Measurements from ENCODE around the gene EPB41L2. TPM values are rescaled to one million over a fixed set of nuclear protein-coding genes. Genes with fewer than 3 reads are reported as not detected.
"Not testable (repeated sequence)": the region's sequence is repeated elsewhere in the genome, so short reads cannot be mapped to it uniquely, and the experiment has no call there.

Gene EPB41L2
- total RNA-seq, 2 experiments from 2014 or later, result 30.4 to 37.8 TPM

- H3K4me1 Mint-ChIP-seq (ENCODE audit: low read depth); H3K27ac Mint-ChIP-seq; POLR2A ChIA-PET; H3K27me3 Mint-ChIP-seq; CTCF ChIA-PET; H3K36me3 Mint-ChIP-seq; intact Hi-C loops (cut with micrococcal nuclease); H3K4me3 Mint-ChIP-seq; H3K9me3 Mint-ChIP-seq; DNase-seq: not testable (repeated sequence)
Measured at GRCh38 chr6:130942752-130943151, 120.3 kb downstream of the EPB41L2 start.

GRCh38 chr6:130937942-130938604, 125.0 kb downstream of the EPB41L2 start:
- no peak for DNase-seq
- Mint-ChIP-seq H3K27me3 (no peaks in the 10 kb centered on the region), H3K9me3 (no peaks in the 10 kb centered on the region), H3K36me3 (no peaks in the 10 kb centered on the region), H3K27ac (no peak overlapping the region), H3K4me3 (no peak overlapping the region), H3K4me1 (ENCODE audit: low read depth) (no peaks in the 10 kb centered on the region)
- intact Hi-C loops (cut with micrococcal nuclease), result no loop called here
- CTCF ChIA-PET, result no interaction called here
- POLR2A ChIA-PET, result no interaction called here

- intact Hi-C loops (cut with micrococcal nuclease), result no loop called here
- ChIA-PET CTCF (no interaction called here), POLR2A (no interaction called here)
- H3K27me3 Mint-ChIP-seq, result no peaks in the 10 kb centered on the region
- H3K9me3 Mint-ChIP-seq, result no peaks in the 10 kb centered on the region
- H3K4me3 Mint-ChIP-seq, result no peak overlapping the region
- no peaks in the 10 kb centered on the region for H3K4me1 Mint-ChIP-seq (ENCODE audit: low read depth)
- no peak overlapping the region for H3K27ac Mint-ChIP-seq
- H3K36me3 Mint-ChIP-seq, result no peaks in the 10 kb centered on the region
- DNase-seq, result no peak
Measured at GRCh38 chr6:130936933-130937332, 126.1 kb downstream of the EPB41L2 start.

GRCh38 chr6:130935978-130936377, 127.1 kb downstream of the EPB41L2 start:
- CTCF ChIA-PET, result no interaction called here
- Mint-ChIP-seq H3K9me3 (no peaks in the 10 kb centered on the region), H3K4me3 (no peak overlapping the region), H3K36me3 (no peaks in the 10 kb centered on the region), H3K4me1 (ENCODE audit: low read depth) (no peaks in the 10 kb centered on the region), H3K27ac (no peak overlapping the region), H3K27me3 (no peaks in the 10 kb centered on the region)
- intact Hi-C loops (cut with micrococcal nuclease), result no loop called here
- POLR2A ChIA-PET, result interaction anchor here (0.7 kb wide), 1 partner anchor 127 kb away, joined by 3 read pairs; no protein-coding TSS in a partner anchor
- no peak for DNase-seq

- POLR2A ChIA-PET, result no interaction called here
- no peaks in the 10 kb centered on the region for H3K36me3 Mint-ChIP-seq
- H3K9me3 Mint-ChIP-seq, result no peaks in the 10 kb centered on the region
- no peak overlapping the region for H3K27ac Mint-ChIP-seq
- H3K4me3 Mint-ChIP-seq, result no peak overlapping the region
- H3K4me1 Mint-ChIP-seq (ENCODE audit: low read depth), result no peaks in the 10 kb centered on the region
- no peaks in the 10 kb centered on the region for H3K27me3 Mint-ChIP-seq
- intact Hi-C loops (cut with micrococcal nuclease), result no loop called here
- CTCF ChIA-PET, result interaction anchor here (0.6 kb wide), 1 partner anchor 493 kb away, joined by 3 read pairs; no protein-coding TSS in a partner anchor
- no peak for DNase-seq
Measured at GRCh38 chr6:130934848-130935585, 128.0 kb downstream of the EPB41L2 start.

- no peak overlapping the region for H3K27ac Mint-ChIP-seq
- no peak overlapping the region for H3K4me3 Mint-ChIP-seq
- H3K27me3 Mint-ChIP-seq, result no peaks in the 10 kb centered on the region
- intact Hi-C loops (cut with micrococcal nuclease), result no loop called here
- no peaks in the 10 kb centered on the region for H3K36me3 Mint-ChIP-seq
- H3K4me1 Mint-ChIP-seq (ENCODE audit: low read depth), result no peaks in the 10 kb centered on the region
- CTCF ChIA-PET, result no interaction called here
- no peaks in the 10 kb centered on the region for H3K9me3 Mint-ChIP-seq
- POLR2A ChIA-PET, result no interaction called here
- no peak for DNase-seq
Measured at GRCh38 chr6:130933712-130934200, 129.3 kb downstream of the EPB41L2 start.

- Mint-ChIP-seq H3K4me3 (no peak overlapping the region), H3K36me3 (no peaks in the 10 kb centered on the region), H3K27ac (no peak overlapping the region), H3K9me3 (no peaks in the 10 kb centered on the region), H3K4me1 (ENCODE audit: low read depth) (no peaks in the 10 kb centered on the region), H3K27me3 (no peaks in the 10 kb centered on the region)
- ChIA-PET POLR2A (no interaction called here), CTCF (no interaction called here)
- intact Hi-C loops (cut with micrococcal nuclease), result no loop called here
- DNase-seq, result no peak
Measured at GRCh38 chr6:130932921-130933320, 130.1 kb downstream of the EPB41L2 start.

- no peak for DNase-seq
- CTCF ChIA-PET, result no interaction called here
- Mint-ChIP-seq H3K4me3 (no peak overlapping the region), H3K27me3 (no peaks in the 10 kb centered on the region), H3K36me3 (no peaks in the 10 kb centered on the region), H3K9me3 (no peaks in the 10 kb centered on the region), H3K27ac (no peak overlapping the region), H3K4me1 (ENCODE audit: low read depth) (no peaks in the 10 kb centered on the region)
- POLR2A ChIA-PET, result no interaction called here
- intact Hi-C loops (cut with micrococcal nuclease), result no loop called here
Measured at GRCh38 chr6:130932438-130932837, 130.6 kb downstream of the EPB41L2 start.

GRCh38 chr6:130931683-130932082, 131.4 kb downstream of the EPB41L2 start:
- ChIA-PET POLR2A (no interaction called here), CTCF (interaction anchor here (1.6 kb wide), 1 partner anchor 185 kb away, joined by 3 read pairs; no protein-coding TSS in a partner anchor)
- no peaks in the 10 kb centered on the region for H3K27me3 Mint-ChIP-seq
- DNase-seq, result no peak
- no peaks in the 10 kb centered on the region for H3K9me3 Mint-ChIP-seq
- no peak overlapping the region for H3K4me3 Mint-ChIP-seq
- H3K27ac Mint-ChIP-seq, result no peak overlapping the region
- H3K4me1 Mint-ChIP-seq (ENCODE audit: low read depth), result no peaks in the 10 kb centered on the region
- intact Hi-C loops (cut with micrococcal nuclease), result no loop called here
- H3K36me3 Mint-ChIP-seq, result no peaks in the 10 kb centered on the region

- no peak for DNase-seq
- intact Hi-C loops (cut with micrococcal nuclease), result no loop called here
- H3K4me3 Mint-ChIP-seq, result no peak overlapping the region
- H3K4me1 Mint-ChIP-seq (ENCODE audit: low read depth), result no peaks in the 10 kb centered on the region
- CTCF ChIA-PET, result interaction anchor here (0.6 kb wide), 1 partner anchor 80 kb away, joined by 3 read pairs; no protein-coding TSS in a partner anchor
- no peak overlapping the region for H3K27ac Mint-ChIP-seq
- POLR2A ChIA-PET, result no interaction called here
- H3K36me3 Mint-ChIP-seq, result no peaks in the 10 kb centered on the region
- no peaks in the 10 kb centered on the region for H3K27me3 Mint-ChIP-seq
- H3K9me3 Mint-ChIP-seq, result no peaks in the 10 kb centered on the region
Measured at GRCh38 chr6:130929036-130929678, 133.9 kb downstream of the EPB41L2 start.

- no peaks in the 10 kb centered on the region for H3K36me3 Mint-ChIP-seq
- no peaks in the 10 kb centered on the region for H3K27me3 Mint-ChIP-seq
- ChIA-PET POLR2A (no interaction called here), CTCF (no interaction called here)
- H3K9me3 Mint-ChIP-seq, result no peaks in the 10 kb centered on the region
- intact Hi-C loops (cut with micrococcal nuclease), result no loop called here
- no peaks in the 10 kb centered on the region for H3K4me1 Mint-ChIP-seq (ENCODE audit: low read depth)
- H3K4me3 Mint-ChIP-seq, result no peak overlapping the region
- H3K27ac Mint-ChIP-seq, result no peak overlapping the region
- DNase-seq, result no peak
Measured at GRCh38 chr6:130928158-130928912, 134.7 kb downstream of the EPB41L2 start.

- no peaks in the 10 kb centered on the region for H3K36me3 Mint-ChIP-seq
- H3K4me1 Mint-ChIP-seq (ENCODE audit: low read depth), result no peaks in the 10 kb centered on the region
- no peak overlapping the region for H3K4me3 Mint-ChIP-seq
- DNase-seq, result no peak
- ChIA-PET POLR2A (no interaction called here), CTCF (interaction anchor here (1.4 kb wide), 1 partner anchor 56 kb away, joined by 3 read pairs; no protein-coding TSS in a partner anchor)
- no peaks in the 10 kb centered on the region for H3K9me3 Mint-ChIP-seq
- no peak overlapping the region for H3K27ac Mint-ChIP-seq
- H3K27me3 Mint-ChIP-seq, result no peaks in the 10 kb centered on the region
- intact Hi-C loops (cut with micrococcal nuclease), result no loop called here
Measured at GRCh38 chr6:130927305-130927704, 135.7 kb downstream of the EPB41L2 start.
